SK-N-SH treated with all-trans-retinoic acid at 6 μM for 48 hours (cell line): ENCODE data around the gene CARD9.

ENCODE experiments used
- CSRNP3 ChIP-seq: fragments of 250-450 bp; sonication (Bioruptor Pico); IDR thresholded peaks from 2 replicates; pipeline ENCODE4 v1.5.1; 2021; ENCODE audit warnings: mild to moderate bottlenecking, moderate library complexity
- ESRRG ChIP-seq: fragments of 250-450 bp; sonication (Bioruptor Pico); IDR thresholded peaks from 2 replicates; pipeline ENCODE4 v1.6.1; 2021; ENCODE audit warnings: mild to moderate bottlenecking
- OSR1 ChIP-seq: fragments of 250-450 bp; sonication (Bioruptor Pico); IDR thresholded peaks from 2 replicates; pipeline ENCODE4 v1.8.0; 2022; ENCODE audit warnings: moderate library complexity, mild to moderate bottlenecking, inconsistent platforms
- PATZ1 ChIP-seq: fragments of 250-450 bp; sonication (Bioruptor Pico); IDR thresholded peaks from 2 replicates; pipeline ENCODE4 v1.8.0; 2020; ENCODE audit warnings: mild to moderate bottlenecking, moderate library complexity, borderline replicate concordance
- POU6F1 ChIP-seq: fragments of 250-450 bp; sonication (Bioruptor Pico); IDR thresholded peaks from 2 replicates; pipeline ENCODE4 v1.8.0; 2021; ENCODE audit warnings: low read depth, mild to moderate bottlenecking, moderate library complexity, borderline replicate concordance
- RARB ChIP-seq: fragments of 250-450 bp; sonication (Bioruptor Pico); IDR thresholded peaks from 2 replicates; pipeline ENCODE4 v1.8.0; 2021; ENCODE audit warnings: mild to moderate bottlenecking, moderate library complexity
- TCF4 ChIP-seq: fragments of 250-450 bp; sonication (Bioruptor Pico); IDR thresholded peaks from 2 replicates; pipeline ENCODE4 v1.8.0; 2021; ENCODE audit warnings: mild to moderate bottlenecking, moderate library complexity, borderline replicate concordance
- ZC3H10 ChIP-seq: fragments of 250-450 bp; sonication (Bioruptor Pico); IDR thresholded peaks from 2 replicates; pipeline ENCODE4 v1.5.1; 2021; ENCODE audit warnings: mild to moderate bottlenecking, moderate library complexity
- ZFP30 ChIP-seq: fragments of 450-650 bp; formaldehyde crosslinking; IDR thresholded peaks from 2 replicates; pipeline ENCODE4 v1.5.0; 2022; ENCODE audit warnings: mild to moderate bottlenecking, moderate library complexity
- ZNF8 ChIP-seq: fragments of 450-650 bp; formaldehyde crosslinking; IDR thresholded peaks from 2 replicates; pipeline ENCODE4 v1.5.0; 2020; ENCODE audit warnings: mild to moderate bottlenecking, moderate library complexity

GRCh38 chr9:136341042-136341655 lies 32.3 kb downstream of the CARD9 start:
- TF ChIP-seq ZC3H10 (CRISPR knock-in tag) (no peak), PATZ1 (no peak), RARB (CRISPR knock-in tag) (no peak), ZNF8 (CRISPR knock-in tag) (no peak), OSR1 (CRISPR knock-in tag) (no peak), ESRRG (CRISPR knock-in tag) (no peak), ZFP30 (CRISPR knock-in tag) (no peak), POU6F1 (CRISPR knock-in tag) (no peak), CSRNP3 (CRISPR knock-in tag) (no peak), TCF4 (CRISPR knock-in tag) (no peak)
